ENCODE measurements around the gene ADD2. TPM values are rescaled to one million over a fixed set of nuclear protein-coding genes. Genes with fewer than 3 reads are reported as not detected.

ADD2 gene
- 10 to 100 TPM; 14.8 to 53.0 TPM for total RNA-seq
- 65.9 TPM for polyA plus RNA-seq (2013, experiment 1 of 2)
- 55.3 TPM for polyA plus RNA-seq (2013, experiment 2 of 2)
- long read RNA-seq, experiment 1, full-length matches to known transcripts = 1 of 6 reads
- long read RNA-seq, experiment 1, partial matches to known transcripts = 2 of 6 reads
- long read RNA-seq, experiment 1, other reads (novel, unspliced or antisense) = 3 of 6 reads
- long read RNA-seq, experiment 2, full-length matches to known transcripts = 11 of 18 reads
- long read RNA-seq, experiment 2, partial matches to known transcripts = 2 of 18 reads
- long read RNA-seq, experiment 2, other reads (novel, unspliced or antisense) = 5 of 18 reads
- long read RNA-seq, experiment 3, full-length matches to known transcripts = 69 of 98 reads
- long read RNA-seq, experiment 3, partial matches to known transcripts = 11 of 98 reads
- long read RNA-seq, experiment 3, other reads (novel, unspliced or antisense) = 18 of 98 reads
- long read RNA-seq, experiment 4 = 0 reads

GRCh38 chr2:70767699-70768589, at the start of gene ADD2:
TSS of gene ADD2 (minus strand) at chr2:70768200. CDS start at chr2:70706408, 61,792 bp downstream.
- Mint-ChIP-seq H3K27ac (peak within 1 kb of the TSS; percentile 87), H3K9me3 (no peaks in the 10 kb centered on the region), H3K36me3 (ENCODE audit: low read depth) (no peaks in the 10 kb centered on the region), H3K4me3 (peak within 1 kb of the TSS; percentile 74), H3K4me1 (peaks cover 20% of the 10 kb centered on the region), H3K27me3 (ENCODE audit: insufficient read depth) (peaks cover 16% of the 10 kb centered on the region)
- peak within 1 kb of the TSS; percentile 81 for H3K4me3 ChIP-seq (ENCODE audit: low read length)
- 0% methylated on average over 3 to 55 of the region's 74 CpGs for WGBS, 2 experiments (ENCODE audit: insufficient coverage in 1 of 2, insufficient read length in 1 of 2)
- TF ChIP-seq CTCF (conservative IDR thresholded peaks at IDR 0.05) = peak; percentile 74
- H3K36me3 ChIP-seq (ENCODE audit: control insufficient read depth, insufficient read depth, low read length) = no peaks in the 10 kb centered on the region
- no peaks in the 10 kb centered on the region for H3K4me1 ChIP-seq (ENCODE audit: control insufficient read depth, insufficient read depth, low read length)
- H3K27me3 ChIP-seq (ENCODE audit: control insufficient read depth, insufficient read depth, low read length, poor library complexity, severe bottlenecking) = peaks cover 27% of the 10 kb centered on the region
- H3K9ac ChIP-seq (ENCODE audit: extremely low read depth, low read length, poor library complexity, severe bottlenecking) = peak within 1 kb of the TSS; percentile 30
- H3K9me3 ChIP-seq (ENCODE audit: control insufficient read depth, low read length) = no peaks in the 10 kb centered on the region
- H3K27ac ChIP-seq (ENCODE audit: low read depth, low read length) = peak within 1 kb of the TSS; percentile 63
- DNase-seq = peak; percentile 89

GRCh38 chr2:70817284-70817954, 49.4 kb upstream of the ADD2 start:
- no peak overlapping the region for H3K27ac Mint-ChIP-seq
- H3K9me3 Mint-ChIP-seq = no peaks in the 10 kb centered on the region
- peaks cover 32% of the 10 kb centered on the region for H3K27me3 Mint-ChIP-seq (ENCODE audit: insufficient read depth)

More at GRCh38 chr2:70817284-70817954, 49.4 kb upstream of the ADD2 start:
- Histone ChIP-seq H3K9me3 (ENCODE audit: control insufficient read depth, low read length) (no peaks in the 10 kb centered on the region), H3K27ac (ENCODE audit: low read depth, low read length) (no peak overlapping the region), H3K4me3 (ENCODE audit: low read length) (no peak overlapping the region), H3K27me3 (ENCODE audit: control insufficient read depth, insufficient read depth, low read length, poor library complexity, severe bottlenecking) (no peaks in the 10 kb centered on the region), H3K9ac (ENCODE audit: extremely low read depth, low read length, poor library complexity, severe bottlenecking) (no peak overlapping the region), H3K36me3 (ENCODE audit: control insufficient read depth, insufficient read depth, low read length) (no peaks in the 10 kb centered on the region), H3K4me1 (ENCODE audit: control insufficient read depth, insufficient read depth, low read length) (no peaks in the 10 kb centered on the region)
- no peak overlapping the region for H3K4me3 Mint-ChIP-seq
- H3K4me1 Mint-ChIP-seq = no peaks in the 10 kb centered on the region
- 91 to 95% methylated on average over 3 of the region's 3 CpGs for WGBS, 2 experiments (ENCODE audit: insufficient coverage in 1 of 2, insufficient read length in 1 of 2)
- no peaks in the 10 kb centered on the region for H3K36me3 Mint-ChIP-seq (ENCODE audit: low read depth)
- no peak for DNase-seq
- TF ChIP-seq CTCF (conservative IDR thresholded peaks at IDR 0.05) = no peak
